Panc1 (cell line): ENCODE measurements around the gene PGBD5. TPM values are rescaled to one million over a fixed set of nuclear protein-coding genes. Genes with fewer than 3 reads are reported as not detected.

Experiments used
- ATAC-seq: fragments of 200-7000 bp; cut with Tn5 transposase; 2 replicates; pipeline ENCODE4 v1.9.1; 2020; ENCODE audit warnings: mild to moderate bottlenecking, moderate library complexity
- BruUV-seq: library from RNA; stranded (reverse); fragments of 400-500 nt; replicated peaks from 2 replicates; lab custom pipeline; 2021; lab: Mats Ljungman, UMichigan
- CTCF ChIA-PET: fragments of 300-600 bp; sonication (Branson Sonifier 250); formaldehyde crosslinking; loops from one replicate; lab custom pipeline; 2022; ENCODE audit warnings: antibody characterized with exemption; lab: Charles Lee
- POLR2A ChIA-PET: fragments of 300-600 bp; sonication (Branson Sonifier 250); formaldehyde crosslinking; loops from one replicate; lab custom pipeline; 2022; ENCODE audit warnings: antibody characterized with exemption; lab: Charles Lee
- DNase-seq: peaks from one replicate; pipeline ENCODE4 v3.0.0-alpha.2; 2010; ENCODE audit warnings: low read depth, low spot score
- H3K27ac ChIP-seq: 2 replicates; pipeline ENCODE4 v1.5.1; 2011; ENCODE audit warnings: mild to moderate bottlenecking, low read length, inconsistent platforms
- H3K27me3 ChIP-seq: fragments of 200-500 bp; sonication (Bioruptor generic); 2 replicates; pipeline ENCODE4 v1.6.0; 2014; ENCODE audit warnings: low read length, inconsistent platforms; ENCODE audit not compliant: control insufficient read depth, insufficient read depth
- H3K36me3 ChIP-seq: fragments of 200-500 bp; sonication (Bioruptor generic); 2 replicates; pipeline ENCODE4 v1.5.1; 2014; ENCODE audit warnings: inconsistent platforms, mild to moderate bottlenecking, low read length, moderate library complexity; ENCODE audit not compliant: control insufficient read depth, insufficient read depth
- H3K4me1 ChIP-seq: 2 replicates; pipeline ENCODE4 v1.5.1; 2011; ENCODE audit warnings: inconsistent platforms, mild to moderate bottlenecking, low read length, moderate library complexity; ENCODE audit not compliant: control insufficient read depth, insufficient read depth
- H3K4me3 ChIP-seq, 2 experiments: 2 replicates each; pipeline ENCODE4 v1.5.1; 2011 to 2012; ENCODE audit warnings: low read depth in 2 of 2, low read length in 2 of 2, mild to moderate bottlenecking in 2 of 2, inconsistent platforms in 1 of 2, moderate library complexity in 1 of 2
- H3K9me3 ChIP-seq: fragments of 200-500 bp; sonication (Bioruptor generic); 2 replicates; pipeline ENCODE4 v1.5.1; 2014; ENCODE audit warnings: low read depth, mild to moderate bottlenecking, inconsistent platforms, low read length, moderate library complexity; ENCODE audit not compliant: control insufficient read depth, insufficient read depth
- POLR2AphosphoS5 ChIP-seq: IDR thresholded peaks from 2 replicates; pipeline ENCODE4 v1.6.1; 2012; ENCODE audit warnings: mild to moderate bottlenecking, low read depth, low read length, moderate library complexity
- SIN3A ChIP-seq: IDR thresholded peaks from 2 replicates; pipeline ENCODE4 v1.6.1; 2012; ENCODE audit warnings: low read depth, mild to moderate bottlenecking, low read length, moderate library complexity, borderline replicate concordance; ENCODE audit not compliant: insufficient read depth
- TCF7L2 ChIP-seq: IDR thresholded peaks from 2 replicates; pipeline ENCODE4 v1.6.1; 2011; ENCODE audit warnings: mild to moderate bottlenecking, low read depth, low read length, inconsistent platforms
- in situ Hi-C: cut with HindIII; loops from 2 replicates; pipeline ENCODE4 v1.10.0; 2016; ENCODE audit warnings: low sequenced_read_pairs, low pct_unique_long_range_greater_than_20kb
- intact Hi-C: fragments of 100-400 bp; cut with micrococcal nuclease; formaldehyde crosslinking; loops from one replicate; pipeline ENCODE4 v1.10.0; 2022; ENCODE audit not compliant: unreplicated experiment
- total RNA-seq: library from RNA; stranded (reverse); gene quantifications from one replicate; pipeline ENCODE4 v1.2.1, GENCODE V29; 2021; ENCODE audit not compliant: unreplicated experiment
- TF ChIP-seq, protein P1 (sequence below), 2 experiments: IDR thresholded peaks; 2 replicates each; pipeline ENCODE4 v1.6.1; 2011 to 2012; ENCODE audit warnings: low read depth in 2 of 2, control low read depth in 1 of 2, low read length in 1 of 2, mild to moderate bottlenecking in 1 of 2, moderate library complexity in 1 of 2; ENCODE audit not compliant: insufficient read depth in 1 of 2
- TF ChIP-seq, protein P2 (sequence below): fragments of 450-650 bp; IDR thresholded peaks from 2 replicates; pipeline ENCODE4 v1.5.1; 2017; ENCODE audit warnings: mild to moderate bottlenecking

PGBD5 gene
- total RNA-seq, 1 experiment from 2014 or later, result 0.05 TPM

- no peaks in the 10 kb centered on the region for H3K4me1 ChIP-seq
- H3K4me3 ChIP-seq, result no peak overlapping the region
- no peaks in the 10 kb centered on the region for H3K27me3 ChIP-seq
- ChIA-PET CTCF (no interaction called here), POLR2A (no interaction called here)
- DNase-seq (no peak), ATAC-seq (no peak)
- no TSS peak for BruUV-seq
- intact Hi-C loops (no loop called here), in situ Hi-C loops (no loop called here)
- TF ChIP-seq TCF7L2 (no peak), POLR2AphosphoS5 (no peak), SIN3A (no peak)
- TF ChIP-seq, protein P1, sequence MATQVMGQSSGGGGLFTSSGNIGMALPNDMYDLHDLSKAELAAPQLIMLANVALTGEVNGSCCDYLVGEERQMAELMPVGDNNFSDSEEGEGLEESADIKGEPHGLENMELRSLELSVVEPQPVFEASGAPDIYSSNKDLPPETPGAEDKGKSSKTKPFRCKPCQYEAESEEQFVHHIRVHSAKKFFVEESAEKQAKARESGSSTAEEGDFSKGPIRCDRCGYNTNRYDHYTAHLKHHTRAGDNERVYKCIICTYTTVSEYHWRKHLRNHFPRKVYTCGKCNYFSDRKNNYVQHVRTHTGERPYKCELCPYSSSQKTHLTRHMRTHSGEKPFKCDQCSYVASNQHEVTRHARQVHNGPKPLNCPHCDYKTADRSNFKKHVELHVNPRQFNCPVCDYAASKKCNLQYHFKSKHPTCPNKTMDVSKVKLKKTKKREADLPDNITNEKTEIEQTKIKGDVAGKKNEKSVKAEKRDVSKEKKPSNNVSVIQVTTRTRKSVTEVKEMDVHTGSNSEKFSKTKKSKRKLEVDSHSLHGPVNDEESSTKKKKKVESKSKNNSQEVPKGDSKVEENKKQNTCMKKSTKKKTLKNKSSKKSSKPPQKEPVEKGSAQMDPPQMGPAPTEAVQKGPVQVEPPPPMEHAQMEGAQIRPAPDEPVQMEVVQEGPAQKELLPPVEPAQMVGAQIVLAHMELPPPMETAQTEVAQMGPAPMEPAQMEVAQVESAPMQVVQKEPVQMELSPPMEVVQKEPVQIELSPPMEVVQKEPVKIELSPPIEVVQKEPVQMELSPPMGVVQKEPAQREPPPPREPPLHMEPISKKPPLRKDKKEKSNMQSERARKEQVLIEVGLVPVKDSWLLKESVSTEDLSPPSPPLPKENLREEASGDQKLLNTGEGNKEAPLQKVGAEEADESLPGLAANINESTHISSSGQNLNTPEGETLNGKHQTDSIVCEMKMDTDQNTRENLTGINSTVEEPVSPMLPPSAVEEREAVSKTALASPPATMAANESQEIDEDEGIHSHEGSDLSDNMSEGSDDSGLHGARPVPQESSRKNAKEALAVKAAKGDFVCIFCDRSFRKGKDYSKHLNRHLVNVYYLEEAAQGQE (IDR thresholded peaks at IDR 0.05; ENCODE audit: insufficient read depth in 1 of 2, low read depth in 2 of 2, low read length in 1 of 2), result no peak
- TF ChIP-seq, protein P2, sequence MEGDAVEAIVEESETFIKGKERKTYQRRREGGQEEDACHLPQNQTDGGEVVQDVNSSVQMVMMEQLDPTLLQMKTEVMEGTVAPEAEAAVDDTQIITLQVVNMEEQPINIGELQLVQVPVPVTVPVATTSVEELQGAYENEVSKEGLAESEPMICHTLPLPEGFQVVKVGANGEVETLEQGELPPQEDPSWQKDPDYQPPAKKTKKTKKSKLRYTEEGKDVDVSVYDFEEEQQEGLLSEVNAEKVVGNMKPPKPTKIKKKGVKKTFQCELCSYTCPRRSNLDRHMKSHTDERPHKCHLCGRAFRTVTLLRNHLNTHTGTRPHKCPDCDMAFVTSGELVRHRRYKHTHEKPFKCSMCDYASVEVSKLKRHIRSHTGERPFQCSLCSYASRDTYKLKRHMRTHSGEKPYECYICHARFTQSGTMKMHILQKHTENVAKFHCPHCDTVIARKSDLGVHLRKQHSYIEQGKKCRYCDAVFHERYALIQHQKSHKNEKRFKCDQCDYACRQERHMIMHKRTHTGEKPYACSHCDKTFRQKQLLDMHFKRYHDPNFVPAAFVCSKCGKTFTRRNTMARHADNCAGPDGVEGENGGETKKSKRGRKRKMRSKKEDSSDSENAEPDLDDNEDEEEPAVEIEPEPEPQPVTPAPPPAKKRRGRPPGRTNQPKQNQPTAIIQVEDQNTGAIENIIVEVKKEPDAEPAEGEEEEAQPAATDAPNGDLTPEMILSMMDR, result no peak
- no peak overlapping the region for H3K27ac ChIP-seq
- H3K36me3 ChIP-seq, result no peaks in the 10 kb centered on the region
- no peaks in the 10 kb centered on the region for H3K9me3 ChIP-seq
These were observed 31.4 kb downstream of the PGBD5 start for GRCh38 chr1:230394741-230395140.

GRCh38 chr1:230394134-230394533 is 32.0 kb downstream of the PGBD5 start:
- H3K4me1 ChIP-seq, result no peaks in the 10 kb centered on the region
- CTCF ChIA-PET, result no interaction called here
- H3K36me3 ChIP-seq, result no peaks in the 10 kb centered on the region
- BruUV-seq, result no TSS peak
- no peak overlapping the region for H3K4me3 ChIP-seq
- no peaks in the 10 kb centered on the region for H3K9me3 ChIP-seq
- in situ Hi-C loops, result no loop called here
- intact Hi-C loops, result no loop called here
- no peak overlapping the region for H3K27ac ChIP-seq
- DNase-seq (no peak), ATAC-seq (peak; percentile 57; the same call in 1 of the 2 replicates)
- TF ChIP-seq SIN3A, result no peak
- TF ChIP-seq TCF7L2, result no peak
- TF ChIP-seq, protein P1 (IDR thresholded peaks at IDR 0.05; ENCODE audit: insufficient read depth in 1 of 2, low read depth in 2 of 2, low read length in 1 of 2), result no peak
- TF ChIP-seq POLR2AphosphoS5, result no peak
- TF ChIP-seq, protein P2, result no peak
- no peaks in the 10 kb centered on the region for H3K27me3 ChIP-seq
- POLR2A ChIA-PET, result no interaction called here
